Raji (cell line): ENCODE measurements around the gene FAM219A.

Experiments
- POLR2A ChIP-seq: IDR thresholded peaks from 2 replicates; pipeline ENCODE4 v1.6.1; 2011; ENCODE audit warnings: low read depth, low read length, control low read depth; ENCODE audit not compliant: insufficient read depth

FAM219A gene

DNA sequence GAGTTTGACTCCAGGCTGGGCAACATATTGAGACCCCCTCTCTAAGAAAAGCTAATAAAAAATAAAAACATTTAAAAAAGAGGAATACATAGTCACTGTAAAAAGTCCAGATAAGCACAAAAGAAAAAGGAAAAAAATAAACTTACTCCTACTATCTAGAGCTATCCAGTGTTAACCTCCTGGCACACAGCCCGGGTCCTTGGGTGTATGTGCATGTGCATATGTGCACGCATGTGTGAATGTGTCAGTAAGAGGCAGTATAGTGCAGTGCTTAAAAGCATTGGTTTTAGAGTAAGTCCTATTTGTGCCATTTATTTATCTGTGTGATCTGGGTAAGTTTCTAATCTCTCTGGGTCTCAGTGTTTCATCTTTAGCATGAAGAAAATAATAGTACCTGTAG is 26.7 kb downstream of the FAM219A start:
- no peak for TF ChIP-seq POLR2A

DNA sequence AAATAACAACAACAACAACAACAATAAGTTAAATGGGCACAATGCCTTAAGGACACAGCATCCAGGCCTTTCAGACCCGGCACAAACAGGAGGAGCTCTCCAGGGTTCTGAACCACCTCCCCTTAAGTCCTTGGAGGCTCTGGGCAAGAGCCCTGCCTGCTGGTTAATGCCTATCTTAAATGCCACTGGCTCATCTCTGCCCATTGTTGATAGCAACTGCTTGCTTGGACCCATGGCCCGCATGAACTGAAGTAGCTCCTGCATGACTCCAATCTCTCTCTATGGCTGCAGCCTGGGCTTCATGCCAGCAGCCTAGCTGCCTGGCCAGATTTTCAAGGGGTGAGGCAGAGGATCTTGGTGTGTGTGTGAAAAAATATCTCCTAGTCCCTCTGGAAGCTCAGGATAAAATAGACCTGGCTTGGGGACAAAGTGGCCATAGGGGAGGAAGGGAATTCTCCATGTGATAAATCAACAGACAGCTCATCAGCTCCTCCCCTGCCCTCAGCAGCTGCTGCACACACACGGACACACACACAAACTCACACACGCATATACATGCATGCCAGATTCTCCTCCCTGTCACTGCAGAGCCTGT is 27.4 kb downstream of the FAM219A start:
- no peak for TF ChIP-seq POLR2A

DNA sequence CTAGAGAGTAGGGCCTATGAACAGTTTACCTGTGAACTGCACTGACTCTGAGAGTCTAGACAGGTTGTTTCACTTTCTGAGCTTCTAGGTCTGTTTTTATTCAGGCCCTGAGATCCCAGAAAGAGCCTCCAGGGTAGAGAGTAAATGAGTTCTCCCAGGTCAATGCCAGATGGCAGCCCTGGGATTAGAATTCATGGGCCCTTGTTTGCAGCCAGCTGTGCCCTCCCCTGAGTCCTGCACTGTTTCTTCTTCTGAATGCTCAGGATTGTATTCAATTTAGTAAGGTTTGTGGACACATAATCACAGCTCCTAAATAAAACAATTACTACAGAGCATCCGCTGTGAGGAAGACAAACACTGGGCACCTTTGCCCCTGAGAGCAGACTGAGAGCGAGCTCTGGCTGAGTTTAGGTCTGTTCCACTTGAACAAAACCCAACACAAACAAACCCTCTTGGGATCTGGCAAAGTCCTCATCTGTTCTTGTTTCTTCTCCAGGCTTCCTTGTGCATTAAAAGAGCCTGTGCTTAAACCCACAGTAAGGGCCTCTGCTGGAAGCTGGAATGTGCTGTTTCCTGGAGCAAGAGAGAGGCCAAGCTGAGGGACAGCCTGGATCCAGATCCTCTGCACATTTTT is 29.9 kb downstream of the FAM219A start:
- TF ChIP-seq POLR2A = no peak

GRCh38 chr9:34426347-34427074 is 31.9 kb downstream of the FAM219A start:
- TF ChIP-seq POLR2A = no peak

DNA sequence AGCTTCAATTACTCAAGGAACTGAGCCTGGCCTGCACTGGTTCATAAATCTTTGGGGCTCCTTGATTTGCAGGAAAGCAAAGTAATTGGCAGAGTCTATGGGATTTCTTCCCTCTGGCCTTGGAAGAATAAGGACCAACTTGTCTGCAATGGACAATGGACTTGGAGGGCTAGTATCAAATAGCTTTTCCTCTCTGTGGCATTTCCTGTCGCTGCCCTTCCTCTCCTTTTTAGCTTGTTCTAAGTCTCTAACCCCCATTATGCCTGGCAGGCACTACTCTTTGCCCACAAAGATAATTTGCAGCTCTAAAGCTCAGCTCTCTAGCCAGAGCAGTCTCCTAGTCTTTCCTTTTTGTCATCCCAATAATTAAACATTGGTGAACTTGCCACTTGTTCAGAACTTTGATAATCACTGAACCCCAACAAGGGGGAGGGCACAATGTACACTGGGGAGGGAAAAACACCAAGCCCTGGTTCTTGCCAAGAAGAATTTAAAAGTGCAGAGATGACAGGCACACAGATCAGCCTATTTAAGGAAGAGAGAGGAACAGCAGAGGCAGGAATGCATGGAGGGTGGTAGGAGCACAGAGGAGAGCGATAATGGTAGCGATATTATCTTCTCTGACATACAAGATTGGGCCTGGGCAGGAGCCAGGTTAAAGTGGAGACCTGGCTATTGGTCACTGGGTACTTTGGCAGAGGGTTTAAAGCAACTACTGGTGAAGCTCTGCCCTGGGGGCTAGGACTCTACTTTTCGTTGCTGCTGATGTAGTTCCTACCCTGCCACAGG is 38.5 kb downstream of the FAM219A start:
- no peak for TF ChIP-seq POLR2A

GRCh38 chr9:34417734-34418133 is 40.6 kb downstream of the FAM219A start:
- no peak for TF ChIP-seq POLR2A

DNA sequence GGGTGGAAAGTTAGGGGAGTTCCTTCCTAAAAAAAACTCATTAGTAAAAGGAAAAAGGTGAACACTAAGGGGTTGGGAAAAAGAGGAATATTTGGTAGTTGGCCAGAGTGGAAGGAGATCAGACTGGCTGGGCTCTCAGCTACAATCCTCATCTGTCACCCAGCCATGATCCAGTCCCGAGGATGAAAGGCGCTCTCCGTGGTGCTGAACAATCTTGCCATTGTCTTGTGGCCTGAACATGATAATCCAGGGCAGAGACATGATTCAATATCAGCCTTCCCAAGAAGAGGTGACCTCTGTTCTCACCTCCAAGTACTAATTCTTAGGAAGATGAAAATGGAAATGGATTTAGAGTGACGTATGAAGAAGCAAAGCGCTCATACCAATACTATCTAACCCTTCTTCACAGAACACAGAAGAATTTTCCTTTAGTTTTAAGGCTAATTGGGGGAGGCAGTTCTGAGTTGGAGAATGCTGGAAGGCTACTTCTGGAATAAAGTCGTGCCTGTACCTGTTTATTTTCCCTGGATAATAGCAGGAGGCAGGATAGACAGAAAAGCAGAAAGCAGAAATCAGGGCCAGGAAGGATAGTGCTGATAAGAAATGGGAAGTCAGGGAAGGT is 45.0 kb downstream of the FAM219A start:
- TF ChIP-seq POLR2A = no peak

DNA sequence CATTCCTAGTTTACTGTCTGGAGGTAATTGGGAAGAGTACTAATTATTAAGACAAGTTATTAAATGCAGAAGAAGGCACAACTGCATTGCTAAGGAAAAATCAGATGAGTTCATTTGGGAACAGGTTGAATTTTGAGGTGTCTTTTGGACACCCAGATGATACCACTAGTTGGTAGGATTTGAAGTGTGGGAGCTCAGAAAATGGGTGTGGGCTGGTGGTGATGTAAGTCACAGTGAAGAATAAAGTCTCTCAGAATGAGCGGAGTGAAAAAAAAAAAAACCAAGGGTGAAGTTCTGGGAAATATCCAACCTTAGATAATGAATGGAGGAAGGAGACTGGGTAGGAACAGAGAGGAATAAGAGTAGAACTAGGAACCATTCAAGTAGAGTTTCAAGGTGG is 46.0 kb downstream of the FAM219A start:
- TF ChIP-seq POLR2A = no peak

DNA sequence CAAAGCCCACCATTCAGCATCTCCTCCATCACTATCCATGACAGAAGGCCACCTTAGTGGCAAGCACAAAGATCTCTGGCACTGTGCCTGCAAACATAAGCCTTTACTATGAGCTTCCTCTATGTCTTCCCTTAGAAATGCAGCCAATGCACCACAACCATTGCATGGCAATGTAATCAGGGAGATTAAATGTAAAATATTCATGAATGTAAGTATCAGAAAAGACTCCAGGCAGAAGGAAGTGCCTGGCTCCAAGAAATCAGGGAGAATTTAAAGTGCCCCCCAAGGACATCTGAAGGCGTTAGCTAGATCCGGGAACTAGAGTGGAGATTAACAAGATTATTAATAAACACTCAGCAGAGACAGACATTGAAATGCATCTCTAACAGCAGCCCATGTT is 49.2 kb downstream of the FAM219A start:
- TF ChIP-seq POLR2A = no peak

- no peak for TF ChIP-seq POLR2A
Observed at GRCh38 chr9:34408173-34408572, 50.2 kb downstream of the FAM219A start.

DNA sequence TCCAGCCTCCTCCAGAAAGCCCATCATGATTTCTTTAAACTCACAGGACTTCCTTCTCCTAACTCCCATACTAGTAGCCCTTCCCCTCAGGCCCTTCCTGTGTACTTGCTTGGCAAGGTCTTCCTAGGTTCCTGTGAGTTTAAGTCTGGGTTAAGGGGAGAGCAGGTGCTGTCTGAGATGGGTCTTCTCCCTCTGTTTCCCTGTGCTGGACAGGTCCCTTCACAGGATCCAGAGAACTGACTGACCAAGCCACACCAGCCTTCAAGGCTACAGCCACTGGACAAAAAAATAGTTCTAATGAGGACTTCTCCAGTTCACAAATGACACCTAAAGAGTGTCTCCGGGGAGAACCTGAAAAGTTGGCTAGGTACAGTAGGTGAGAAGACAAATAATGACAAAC is 52.2 kb downstream of the FAM219A start:
- no peak for TF ChIP-seq POLR2A

- TF ChIP-seq POLR2A = no peak
Observed at GRCh38 chr9:34405719-34406118, 52.7 kb downstream of the FAM219A start.

- TF ChIP-seq POLR2A = no peak
Observed at GRCh38 chr9:34403554-34404380, 54.6 kb downstream of the FAM219A start.

- TF ChIP-seq POLR2A = no peak
Observed at GRCh38 chr9:34400686-34401602, 57.4 kb downstream of the FAM219A start.

DNA sequence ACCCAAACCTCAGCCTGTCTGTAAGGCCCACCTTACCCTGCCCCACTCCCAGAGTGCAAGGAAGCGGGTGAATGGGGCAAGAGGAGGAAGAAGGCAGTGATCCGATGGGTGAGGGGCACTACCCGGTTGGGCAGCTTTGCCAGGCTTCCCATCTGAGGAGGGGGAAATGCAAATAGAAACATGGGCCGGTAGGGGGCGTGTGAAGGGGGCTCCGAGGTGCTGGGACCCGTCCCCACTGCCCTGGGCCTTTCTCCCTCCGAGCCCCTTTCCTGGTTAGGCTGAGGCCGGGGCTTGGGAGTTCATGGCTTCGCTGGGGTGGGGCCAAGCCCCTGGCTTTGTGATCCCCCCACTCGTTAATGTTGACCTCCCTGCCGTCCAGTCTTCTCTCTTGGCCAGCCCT is 58.1 kb downstream of the FAM219A start:
- TF ChIP-seq POLR2A = no peak
